HG02885 (cell line): Measurements from ENCODE around the gene LDB2.

Experiments
- ATAC-seq: cut with Tn5 transposase; IDR thresholded peaks from one replicate; pipeline ENCODE4 v1.9.1; 2021; ENCODE audit warnings: mild to moderate bottlenecking; ENCODE audit not compliant: unreplicated experiment, poor library complexity

LDB2 gene

GRCh38 chr4:16846540-16847117, 51.8 kb downstream of the LDB2 start:
- no peak for ATAC-seq

GRCh38 chr4:16844816-16845586, 53.4 kb downstream of the LDB2 start:
- no peak for ATAC-seq

DNA sequence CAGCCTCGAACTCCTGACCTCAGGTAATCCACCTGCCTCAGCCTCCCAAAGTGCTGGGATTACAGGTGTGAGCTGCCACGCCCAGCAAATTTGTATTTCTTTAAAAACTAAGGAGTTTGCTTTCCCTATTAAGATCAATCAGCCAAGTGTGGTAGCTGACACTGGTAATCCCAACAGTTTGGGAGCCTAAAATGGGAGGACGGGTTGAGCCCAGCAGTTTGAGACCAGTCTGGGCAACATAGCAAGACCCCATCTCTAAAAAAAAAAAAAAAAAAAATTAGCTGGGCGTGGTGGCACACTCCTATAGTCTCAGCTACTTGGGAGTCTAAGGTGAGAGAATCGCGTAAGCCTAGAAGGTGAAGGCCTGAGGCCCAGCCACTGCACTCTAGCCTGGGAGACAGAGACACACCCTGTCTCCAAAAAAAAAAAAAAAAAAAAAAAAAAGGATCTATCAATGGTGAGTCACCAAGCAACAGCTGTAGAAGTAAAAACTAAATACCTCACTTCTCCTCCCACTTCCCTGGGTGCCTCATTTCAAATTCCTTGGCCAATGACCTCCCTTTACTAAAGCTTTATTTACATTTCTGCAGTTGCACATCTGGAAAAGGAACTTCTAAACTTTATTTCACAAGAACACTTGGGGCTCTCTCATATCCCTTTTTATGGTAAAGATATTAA, 54.5 kb downstream of the LDB2 start:
- ATAC-seq: no peak

DNA sequence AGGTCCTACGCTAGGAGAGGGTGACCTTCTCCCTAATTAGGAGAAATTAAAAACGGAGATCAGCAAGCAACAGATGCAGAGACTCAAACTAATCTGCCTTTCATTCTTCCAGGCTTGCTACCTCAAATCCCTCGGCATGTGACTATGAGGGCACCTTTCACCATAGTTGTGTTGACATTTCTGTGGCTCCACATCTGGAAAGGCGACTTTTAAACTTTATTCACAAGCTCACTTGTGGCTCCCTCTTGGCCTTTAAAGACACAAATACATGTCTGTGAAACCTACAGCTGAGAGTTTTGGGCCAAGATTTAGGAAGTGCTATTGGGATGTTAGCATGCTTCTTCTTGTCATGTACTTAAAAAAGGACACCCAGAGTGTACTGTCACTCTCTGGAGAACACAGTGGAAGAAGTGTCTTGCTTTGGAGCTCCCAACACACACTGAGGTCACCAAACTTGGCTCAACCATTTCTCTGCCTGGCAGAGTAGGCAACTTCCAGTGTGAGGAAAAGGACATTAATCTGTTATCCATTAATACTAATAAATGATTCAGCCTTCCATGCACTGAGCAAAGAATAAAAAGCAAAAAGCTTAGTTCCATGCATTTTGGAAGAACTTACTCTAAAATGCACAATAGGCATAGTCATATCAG, 60.1 kb downstream of the LDB2 start:
- no peak for ATAC-seq

GRCh38 chr4:16837475-16837874, 61.0 kb downstream of the LDB2 start:
- no peak for ATAC-seq

GRCh38 chr4:16836324-16836723, 62.1 kb downstream of the LDB2 start:
- no peak for ATAC-seq

DNA sequence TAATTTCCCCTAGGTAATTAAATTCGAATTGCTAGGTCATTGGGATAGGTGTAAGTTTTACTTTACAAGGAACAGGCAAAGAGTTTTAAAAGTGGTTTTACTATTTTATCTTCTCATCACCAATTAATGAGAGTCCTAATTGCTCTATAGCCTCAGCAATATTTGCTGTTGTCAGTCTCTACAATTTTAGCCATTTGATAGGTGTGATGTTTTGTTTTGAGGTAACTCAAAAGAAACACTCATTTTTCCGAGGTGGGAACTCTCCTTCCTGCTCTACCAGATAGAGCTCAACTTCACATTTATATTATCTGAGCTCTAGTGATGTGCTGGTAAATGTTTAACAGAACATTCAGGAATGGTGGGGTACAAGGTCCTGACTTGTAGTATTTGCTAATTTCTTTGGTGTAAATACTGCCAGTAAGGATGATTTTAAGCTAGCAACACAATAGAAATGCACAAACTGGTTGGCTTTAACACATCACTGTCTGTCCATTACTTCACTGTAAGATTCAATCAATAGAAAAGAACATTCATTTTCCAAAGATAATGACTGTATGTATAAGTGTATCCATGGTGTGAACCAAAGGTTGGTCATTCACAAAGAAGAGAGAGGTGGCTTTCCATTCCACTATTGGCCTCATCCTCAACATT, 62.7 kb downstream of the LDB2 start:
- ATAC-seq: no peak

DNA sequence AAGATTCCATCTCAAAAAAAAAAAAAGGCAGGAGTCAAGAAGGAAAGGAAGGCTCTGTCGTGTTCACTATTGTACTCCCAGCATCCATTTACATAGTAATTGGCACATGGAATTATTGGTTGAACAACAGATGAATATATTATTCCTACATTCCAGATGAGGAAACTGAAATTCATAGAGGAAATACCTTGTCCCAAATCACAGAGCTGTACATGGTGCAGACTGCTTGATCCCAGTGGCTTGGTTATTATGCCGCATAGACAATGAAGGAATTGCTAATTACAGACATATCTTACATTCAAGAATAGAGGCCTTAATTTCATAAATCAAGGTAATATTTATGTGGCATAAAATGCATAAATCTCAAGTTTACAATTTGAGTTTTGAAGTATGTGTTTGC, 63.6 kb downstream of the LDB2 start:
- ATAC-seq: no peak

- no peak for ATAC-seq
Observed at GRCh38 chr4:16833722-16834121, 64.7 kb downstream of the LDB2 start.

DNA sequence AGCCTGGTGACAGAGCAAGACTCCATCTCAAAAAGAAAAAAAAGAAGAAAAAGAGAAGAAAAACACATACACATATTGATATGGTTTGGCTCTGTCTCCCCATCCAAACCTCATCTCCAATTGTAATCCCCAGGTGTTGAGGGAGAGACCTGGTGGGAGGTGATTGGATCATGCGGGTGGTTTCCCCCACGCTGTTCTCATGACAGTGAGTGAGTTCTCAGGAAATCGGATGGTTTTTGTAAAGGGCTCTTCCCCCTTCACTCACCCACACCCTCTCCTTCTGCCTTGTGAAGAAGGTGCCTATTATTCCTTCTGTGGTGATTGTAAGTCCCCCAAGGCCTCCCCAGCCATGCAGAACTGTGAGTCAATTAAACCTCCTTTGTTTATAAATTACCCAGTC, 68.4 kb downstream of the LDB2 start:
- ATAC-seq: no peak

DNA sequence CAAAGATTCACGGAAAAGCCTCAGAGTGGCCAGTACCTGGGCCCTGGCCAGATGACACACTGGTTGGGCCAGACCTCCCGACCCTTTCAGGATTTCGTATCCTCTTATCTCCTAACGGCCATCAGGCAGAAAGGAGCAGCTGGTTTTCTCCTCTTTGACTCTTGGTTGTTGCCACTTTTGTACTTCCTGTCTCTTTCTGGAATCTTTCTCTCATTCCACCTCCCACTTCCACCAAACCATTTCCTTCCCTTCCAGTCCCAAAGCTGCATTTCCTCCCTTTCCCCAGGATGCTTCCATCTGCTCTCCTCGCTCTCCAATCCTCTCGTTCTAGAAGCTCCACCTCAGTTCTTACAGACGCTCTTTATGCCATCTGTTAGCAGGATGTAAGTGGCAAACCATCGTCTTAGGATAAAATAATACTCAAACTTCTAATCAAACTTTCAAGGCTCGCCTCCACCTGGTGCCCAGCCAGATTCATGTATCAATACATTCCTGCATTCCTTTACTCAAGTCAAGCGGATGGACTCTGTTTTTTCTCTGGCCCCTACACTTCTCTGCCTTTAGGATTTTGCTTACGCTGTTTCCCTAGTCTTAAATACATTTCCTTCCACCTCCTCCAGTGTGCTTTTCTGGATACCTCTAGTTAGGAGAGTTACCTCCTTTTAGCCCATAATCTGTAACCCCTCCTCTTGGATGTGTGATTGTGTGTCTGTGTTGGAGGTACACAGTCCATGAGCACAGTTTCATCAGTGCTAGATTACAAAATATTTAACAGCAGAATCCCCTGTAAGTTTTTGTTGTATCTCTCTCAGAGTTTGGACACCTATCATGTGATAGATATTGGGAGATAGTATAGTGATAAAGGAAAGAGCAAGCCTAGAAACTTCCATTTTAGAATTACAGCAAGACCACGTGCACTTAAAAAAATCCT, 70.4 kb downstream of the LDB2 start:
- no peak for ATAC-seq

- ATAC-seq: no peak
Observed at GRCh38 chr4:16827045-16827444, 71.4 kb downstream of the LDB2 start.

DNA sequence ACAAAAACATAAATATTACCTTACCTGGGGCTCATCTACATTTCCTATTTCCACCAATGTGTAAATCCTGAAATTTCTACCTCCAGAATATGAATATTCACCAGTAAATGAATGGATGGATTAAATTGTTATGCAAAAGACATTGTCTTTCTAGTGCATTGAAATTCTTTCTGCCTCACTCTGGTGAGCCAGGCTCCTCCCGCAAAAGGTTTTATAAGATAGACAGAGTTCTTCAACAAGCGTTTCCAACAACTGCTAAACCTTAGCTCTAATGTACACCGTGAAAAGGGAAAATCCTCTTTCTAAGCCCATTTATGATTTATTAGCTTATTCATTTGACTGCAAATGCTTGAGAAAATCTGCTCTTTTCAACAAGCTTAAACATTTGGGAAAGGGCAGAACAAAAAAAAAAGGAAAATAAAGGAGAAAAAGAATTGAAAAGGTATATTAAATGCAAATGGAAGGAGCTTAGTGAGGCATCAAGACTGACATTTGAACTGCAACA, 72.0 kb downstream of the LDB2 start:
- no peak for ATAC-seq

GRCh38 chr4:16824278-16824806, 74.1 kb downstream of the LDB2 start:
- ATAC-seq: no peak

DNA sequence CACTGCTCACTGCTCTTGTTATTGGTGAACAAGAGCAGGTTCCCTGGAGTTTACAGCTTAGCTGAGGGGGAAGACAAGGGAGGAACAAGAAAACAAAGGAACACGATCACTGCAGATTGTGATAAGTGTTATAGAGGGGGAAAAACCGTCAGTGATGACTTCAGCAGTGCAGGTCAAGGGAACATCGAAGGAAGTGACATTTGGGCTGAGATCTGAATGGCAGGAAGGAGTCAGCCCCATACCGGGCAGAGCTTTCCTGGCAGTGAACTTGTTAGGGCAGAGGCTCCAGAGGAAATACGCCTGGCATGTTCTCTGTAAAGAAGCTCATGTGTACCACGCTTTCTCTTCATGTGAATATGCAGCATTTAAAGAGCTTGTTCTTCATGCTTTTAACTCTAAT, 78.1 kb downstream of the LDB2 start:
- no peak for ATAC-seq

DNA sequence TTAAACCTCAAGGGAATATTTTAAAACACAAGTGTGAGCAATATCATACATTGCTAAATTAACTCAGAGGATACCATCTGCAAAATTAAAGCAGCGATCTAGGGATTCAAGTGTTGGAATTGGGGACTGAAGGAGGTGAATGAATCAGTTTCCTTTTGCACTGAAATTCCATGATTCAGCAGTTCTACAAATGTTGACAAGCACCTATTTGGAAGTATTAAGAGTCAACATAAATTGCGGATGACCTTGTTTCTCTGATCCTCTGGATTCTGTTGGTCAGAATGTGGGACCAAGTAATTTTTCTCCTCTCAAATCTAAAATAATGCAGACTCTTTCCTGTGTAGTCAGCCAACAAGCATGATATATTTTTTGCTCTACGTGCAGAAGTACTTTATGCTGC, 78.8 kb downstream of the LDB2 start:
- ATAC-seq: no peak

GRCh38 chr4:16818005-16818404, 80.4 kb downstream of the LDB2 start:
- ATAC-seq: no peak

- ATAC-seq: no peak
Observed at GRCh38 chr4:16817286-16817685, 81.2 kb downstream of the LDB2 start.

DNA sequence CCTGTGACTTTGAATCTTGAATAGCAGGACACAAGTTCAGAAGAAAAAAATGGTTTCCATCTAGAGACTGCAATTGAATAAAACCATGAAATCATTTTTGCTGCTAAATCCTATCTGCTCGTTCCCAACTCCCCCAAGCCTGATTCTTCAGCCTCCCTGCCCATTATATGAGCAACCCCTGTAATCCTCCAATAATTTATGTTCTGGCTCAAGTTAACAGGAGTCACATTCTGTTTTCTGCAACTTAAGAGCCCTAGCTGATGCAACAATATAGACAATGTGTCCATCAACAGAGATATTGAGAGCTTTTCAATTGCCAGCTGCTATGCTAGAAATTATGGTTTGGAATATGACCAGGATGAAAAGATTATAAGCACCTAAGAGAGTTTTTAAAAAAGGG, 84.1 kb downstream of the LDB2 start:
- ATAC-seq: no peak
